A549 (cell line): ENCODE results near the gene ANAPC5. TPM values are rescaled to one million over a fixed set of nuclear protein-coding genes. Genes with fewer than 3 reads are reported as not detected.

Experiments
- ATAC-seq, 2 experiments: fragments of 200-7000 bp in 1 of 2; fragments of >200 bp in 1 of 2; cut with Nextera tagmentation in 1 of 2; cut with Tn5 transposase in 1 of 2; 3 replicates each; pipeline versions ENCODE4 v1.8.0 to v1.9.1; 2018 to 2020; ENCODE audit warnings: mild to moderate bottlenecking in 1 of 2, moderate library complexity in 1 of 2
- CTCF ChIA-PET: fragments of 300-600 bp; sonication (Branson Sonifier 250); formaldehyde crosslinking; extraction: SDS; loops from one replicate; lab custom pipeline; 2021; ENCODE audit warnings: antibody characterized with exemption, inconsistent platforms; lab: Yijun Ruan, JAX
- POLR2A ChIA-PET: fragments of 350-600 bp; formaldehyde crosslinking; extraction: SDS; loops from one replicate; lab custom pipeline; 2021; ENCODE audit warnings: antibody characterized with exemption, inconsistent platforms; lab: Yijun Ruan, JAX
- DNase-seq, 2 experiments: peaks; one replicate each; pipeline versions ENCODE4 v3.0.0 to v3.0.0-alpha.2; 2011 to 2016; ENCODE audit warnings: low read depth in 1 of 2, low spot score in 1 of 2
- FAIRE-seq: peaks from 2 replicates; lab custom pipeline; 2011; peaks lifted over from hg19 to GRCh38; lab: Jason Lieb, UNC
- H3K27ac ChIP-seq, 2 experiments: fragments of >200 bp; sonication (Bioruptor Twin); formaldehyde crosslinking; 3 replicates each; pipeline ENCODE4 v1.5.1; 2016 to 2017
- H3K4me1 ChIP-seq: fragments of >200 bp; sonication (Bioruptor Twin); formaldehyde crosslinking; 3 replicates; pipeline ENCODE4 v1.6.1; 2016
- H3K4me2 ChIP-seq: fragments of >200 bp; sonication (Bioruptor Twin); formaldehyde crosslinking; 3 replicates; pipeline ENCODE4 v1.6.1; 2016
- H3K4me3 ChIP-seq: fragments of >200 bp; sonication (Bioruptor Twin); formaldehyde crosslinking; 3 replicates; pipeline ENCODE4 v1.5.1; 2016
- H3K9me3 ChIP-seq: fragments of >200 bp; sonication (Bioruptor Twin); formaldehyde crosslinking; 3 replicates; pipeline ENCODE4 v1.6.1; 2016
- BHLHE40 ChIP-seq: IDR thresholded peaks from 2 replicates; pipeline ENCODE4 v1.6.1; 2012; ENCODE audit warnings: low read depth, low read length, inconsistent platforms
- CBX2 ChIP-seq: fragments of 200-600 bp; sonication (generic); IDR thresholded peaks from 2 replicates; pipeline ENCODE4 v1.6.1; 2016; ENCODE audit warnings: low read depth, mild to moderate bottlenecking, borderline replicate concordance
- FOSL2 ChIP-seq, 2 experiments: fragments of 450-650 bp in 1 of 2; fragments of >200 bp in 1 of 2; sonication (Bioruptor Twin) in 1 of 2; formaldehyde crosslinking; IDR thresholded peaks; 2 replicates each; pipeline versions ENCODE4 v1.5.0 to v1.6.1; 2016 to 2020; ENCODE audit warnings: mild to moderate bottlenecking in 1 of 2, moderate library complexity in 1 of 2
- HEYL ChIP-seq: fragments of 250-450 bp; sonication (Bioruptor Pico); IDR thresholded peaks from 2 replicates; pipeline ENCODE4 v1.8.0; 2021; ENCODE audit warnings: mild to moderate bottlenecking, moderate library complexity
- HOXA7 ChIP-seq: fragments of 250-450 bp; sonication (Bioruptor Pico); IDR thresholded peaks from 2 replicates; pipeline ENCODE4 v1.5.0; 2020; ENCODE audit warnings: mild to moderate bottlenecking, moderate library complexity
- HOXB13 ChIP-seq: fragments of 250-450 bp; sonication (Bioruptor Pico); IDR thresholded peaks from 2 replicates; pipeline ENCODE4 v1.5.0; 2020; ENCODE audit warnings: low read depth, mild to moderate bottlenecking, moderate library complexity
- HOXB5 ChIP-seq: fragments of 250-450 bp; sonication (Bioruptor Pico); IDR thresholded peaks from 2 replicates; pipeline ENCODE4 v1.5.0; 2020; ENCODE audit warnings: mild to moderate bottlenecking, moderate library complexity
- JUNB ChIP-seq: fragments of >200 bp; sonication (Bioruptor Twin); formaldehyde crosslinking; IDR thresholded peaks from 2 replicates; pipeline ENCODE4 v1.6.1; 2016
- KDM1A ChIP-seq: fragments of 200-600 bp; sonication (generic); IDR thresholded peaks from 2 replicates; pipeline ENCODE4 v1.6.1; 2016; ENCODE audit warnings: low read depth, mild to moderate bottlenecking
- MAFK ChIP-seq: fragments of 450-650 bp; IDR thresholded peaks from 2 replicates; pipeline ENCODE4 v1.6.1; 2014; ENCODE audit not compliant: partially characterized antibody
- MAZ ChIP-seq: fragments of 150-350 bp; IDR thresholded peaks from 2 replicates; pipeline ENCODE4 v1.6.1; 2014; ENCODE audit warnings: antibody characterized with exemption, low read depth, low read length, borderline replicate concordance
- MYC ChIP-seq: IDR thresholded peaks from 2 replicates; pipeline ENCODE4 v1.6.1; 2012; ENCODE audit warnings: mild to moderate bottlenecking, inconsistent platforms, low read length, improper control_type of control experiment, borderline replicate concordance
- POLR2A ChIP-seq: IDR thresholded peaks from 2 replicates; pipeline ENCODE4 v1.6.1; 2012; ENCODE audit warnings: mild to moderate bottlenecking, low read length
- POLR2AphosphoS2 ChIP-seq: conservative IDR thresholded peaks from 2 replicates; pipeline ENCODE4 v1.6.1; 2012; ENCODE audit warnings: low read length, improper control_type of control experiment, inconsistent platforms
- RAD21 ChIP-seq, 2 experiments: fragments of >200 bp in 1 of 2; sonication (Bioruptor Twin) in 1 of 2; formaldehyde crosslinking in 1 of 2; IDR thresholded peaks in 1 of 2; conservative IDR thresholded peaks in 1 of 2; 2 replicates in 1 of 2; 3 replicates in 1 of 2; pipeline ENCODE4 v1.6.1; 2012 to 2018; ENCODE audit warnings: inconsistent platforms in 1 of 2
- RARB ChIP-seq: fragments of 250-450 bp; sonication (Bioruptor Pico); IDR thresholded peaks from 2 replicates; pipeline ENCODE4 v1.8.0; 2021; ENCODE audit warnings: mild to moderate bottlenecking, moderate library complexity
- RFX5 ChIP-seq: fragments of 450-650 bp; IDR thresholded peaks from 2 replicates; pipeline ENCODE4 v1.7.1; 2014; ENCODE audit warnings: antibody characterized with exemption, mild to moderate bottlenecking, moderate library complexity
- ZC3H11A ChIP-seq: fragments of 450-650 bp; IDR thresholded peaks from 2 replicates; pipeline ENCODE4 v1.6.1; 2014; ENCODE audit warnings: antibody characterized with exemption, mild to moderate bottlenecking
- WGBS: methylation state at CpG from one replicate; pipeline ENCODE4 v1.1.6; 2017; ENCODE audit errors: missing lambda C conversion rate; 5-methylcytosine and 5-hydroxymethylcytosine counted together
- polyA plus RNA-seq, 4 experiments: library from polyadenylated mRNA; depleted of rRNA in 3 of 4; stranded (reverse); fragments of >200 nt; fragmentation: RNase III in 1 of 4; extraction: RNeasy Plus Mini Kit Qiagen cat#74134 plus additional on column Dnase treatment in 1 of 4; gene quantifications; 2 replicates in 3 of 4; 3 replicates in 1 of 4; pipeline ENCODE4 v1.2.3, GENCODE V29; 2011 to 2017
- TF ChIP-seq, protein P1 (sequence below): fragments of >200 bp; sonication (Bioruptor Twin); formaldehyde crosslinking; IDR thresholded peaks from 3 replicates; pipeline ENCODE4 v1.5.1; 2016
- TF ChIP-seq, protein P2 (sequence below): IDR thresholded peaks from 2 replicates; pipeline ENCODE4 v1.6.1; 2012; ENCODE audit warnings: low read depth, borderline replicate concordance
- TF ChIP-seq, protein P3 (sequence below): fragments of >200 bp; sonication (Bioruptor Twin); formaldehyde crosslinking; IDR thresholded peaks from 2 replicates; pipeline ENCODE4 v1.6.1; 2016
- TF ChIP-seq, protein P4 (sequence below): IDR thresholded peaks from 2 replicates; pipeline ENCODE4 v1.6.1; 2012

ANAPC5 gene
- polyA plus RNA-seq, 2 of the 4 experiments (the other 2 are of a cell fraction): 91.6 to 225 TPM

DNA sequence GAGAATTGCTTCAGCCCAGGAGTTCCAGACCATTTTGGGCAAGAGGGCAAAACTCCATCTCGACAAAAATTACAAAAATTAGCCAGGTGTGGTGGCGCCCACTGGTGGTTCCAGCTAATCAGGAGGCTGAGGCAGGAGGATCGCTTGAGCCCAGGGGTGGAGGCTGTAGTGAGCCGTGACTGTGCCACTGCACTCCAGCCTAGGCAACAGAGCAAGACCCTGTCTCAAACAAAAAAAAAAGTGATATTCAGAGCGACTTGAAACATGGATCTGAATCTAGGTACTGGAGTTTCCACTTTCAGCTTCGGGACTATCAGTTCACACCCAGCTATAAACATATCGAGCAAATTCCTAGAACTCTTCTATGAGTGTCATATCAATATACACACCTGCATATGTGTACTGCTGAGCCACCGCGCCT lies 31.4 kb upstream of the ANAPC5 start:
- Histone ChIP-seq H3K9me3 (no peaks in the 10 kb centered on the region), H3K27ac (no peak overlapping the region)
- ChIA-PET POLR2A (interaction anchor here (0.6 kb wide), 1 partner anchor 31 kb away, joined by 3 read pairs; the partner anchor contains the start of gene ANAPC5), CTCF (interaction anchor here (0.5 to 2.0 kb wide), 10 partner anchors 10 to 1192 kb away, joined by 3 to 6 read pairs (median 4); no protein-coding TSS in a partner anchor)
- TF ChIP-seq, protein P1, sequence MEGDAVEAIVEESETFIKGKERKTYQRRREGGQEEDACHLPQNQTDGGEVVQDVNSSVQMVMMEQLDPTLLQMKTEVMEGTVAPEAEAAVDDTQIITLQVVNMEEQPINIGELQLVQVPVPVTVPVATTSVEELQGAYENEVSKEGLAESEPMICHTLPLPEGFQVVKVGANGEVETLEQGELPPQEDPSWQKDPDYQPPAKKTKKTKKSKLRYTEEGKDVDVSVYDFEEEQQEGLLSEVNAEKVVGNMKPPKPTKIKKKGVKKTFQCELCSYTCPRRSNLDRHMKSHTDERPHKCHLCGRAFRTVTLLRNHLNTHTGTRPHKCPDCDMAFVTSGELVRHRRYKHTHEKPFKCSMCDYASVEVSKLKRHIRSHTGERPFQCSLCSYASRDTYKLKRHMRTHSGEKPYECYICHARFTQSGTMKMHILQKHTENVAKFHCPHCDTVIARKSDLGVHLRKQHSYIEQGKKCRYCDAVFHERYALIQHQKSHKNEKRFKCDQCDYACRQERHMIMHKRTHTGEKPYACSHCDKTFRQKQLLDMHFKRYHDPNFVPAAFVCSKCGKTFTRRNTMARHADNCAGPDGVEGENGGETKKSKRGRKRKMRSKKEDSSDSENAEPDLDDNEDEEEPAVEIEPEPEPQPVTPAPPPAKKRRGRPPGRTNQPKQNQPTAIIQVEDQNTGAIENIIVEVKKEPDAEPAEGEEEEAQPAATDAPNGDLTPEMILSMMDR: peak; percentile 26; the same call in 1 of the 3 replicates
- TF ChIP-seq CBX2: no peak
- TF ChIP-seq KDM1A: 0 out of 2 replicates have a peak, but pooled peaks have one; percentile 14
- peak in 1 of 2 experiments; percentile 29; a peak in 1 of 5 replicates for TF ChIP-seq RAD21 (conservative IDR thresholded peaks at IDR 0.05 in 1 of 2, IDR thresholded peaks at IDR 0.05 in 1 of 2)
- TF ChIP-seq, all 56 proteins: peak for 3
- H3K4me3 ChIP-seq: no peak overlapping the region
- H3K4me1 ChIP-seq: peaks cover 5% of the 10 kb centered on the region; the same call in 2 of the 3 replicates
- ATAC-seq (no peak), DNase-seq (no peak), FAIRE-seq (no peak)
- no peak overlapping the region for H3K4me2 ChIP-seq
- WGBS: 82% methylated on average over 9 of the region's 9 CpGs

DNA sequence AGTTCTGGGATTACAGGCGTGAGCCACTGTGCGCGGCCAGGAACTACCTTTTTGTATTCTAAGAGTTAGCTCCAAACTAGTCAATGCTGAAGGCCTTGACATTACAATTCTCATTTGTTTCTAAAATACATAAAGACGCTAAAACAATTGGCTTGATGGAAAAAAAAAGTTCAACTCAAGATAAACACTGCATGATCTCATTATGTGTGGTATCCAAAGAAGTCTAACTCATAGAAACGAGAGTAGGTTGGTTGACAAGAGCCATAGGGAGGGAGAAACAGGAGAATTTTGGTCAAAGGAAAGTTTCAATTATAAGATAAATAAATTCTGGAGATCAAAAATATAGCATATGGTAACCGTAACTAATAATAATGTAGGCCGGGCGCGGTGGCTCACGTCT lies 27.7 kb upstream of the ANAPC5 start:
- WGBS: 86% methylated on average over 10 of the region's 10 CpGs
- ATAC-seq: no peak
- Histone ChIP-seq H3K9me3 (no peaks in the 10 kb centered on the region), H3K27ac (no peak overlapping the region), H3K4me2 (no peak overlapping the region), H3K4me3 (no peak overlapping the region), H3K4me1 (peaks cover 11% of the 10 kb centered on the region)
- no peak for TF ChIP-seq RFX5
- TF ChIP-seq, protein P2, sequence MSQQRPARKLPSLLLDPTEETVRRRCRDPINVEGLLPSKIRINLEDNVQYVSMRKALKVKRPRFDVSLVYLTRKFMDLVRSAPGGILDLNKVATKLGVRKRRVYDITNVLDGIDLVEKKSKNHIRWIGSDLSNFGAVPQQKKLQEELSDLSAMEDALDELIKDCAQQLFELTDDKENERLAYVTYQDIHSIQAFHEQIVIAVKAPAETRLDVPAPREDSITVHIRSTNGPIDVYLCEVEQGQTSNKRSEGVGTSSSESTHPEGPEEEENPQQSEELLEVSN: no peak
- no peak for TF ChIP-seq HEYL (CRISPR knock-in tag)
- TF ChIP-seq POLR2AphosphoS2: no peak
- TF ChIP-seq ZC3H11A: no peak
- no peak for TF ChIP-seq RAD21 (conservative IDR thresholded peaks at IDR 0.05 in 1 of 2, IDR thresholded peaks at IDR 0.05 in 1 of 2)
- no peak for TF ChIP-seq MYC
- no peak for TF ChIP-seq FOSL2 (IDR thresholded peaks at IDR 0.05)
- TF ChIP-seq FOSL2 (CRISPR knock-in tag; IDR thresholded peaks at IDR 0.05): no peak
- no peak for TF ChIP-seq JUNB
- TF ChIP-seq POLR2A: no peak
- TF ChIP-seq HOXA7 (CRISPR knock-in tag): no peak
- no peak for TF ChIP-seq HOXB13
- TF ChIP-seq HOXB5 (CRISPR knock-in tag): no peak
- TF ChIP-seq MAZ: no peak
- no peak for TF ChIP-seq BHLHE40
- TF ChIP-seq MAFK: no peak
- TF ChIP-seq, protein P3, sequence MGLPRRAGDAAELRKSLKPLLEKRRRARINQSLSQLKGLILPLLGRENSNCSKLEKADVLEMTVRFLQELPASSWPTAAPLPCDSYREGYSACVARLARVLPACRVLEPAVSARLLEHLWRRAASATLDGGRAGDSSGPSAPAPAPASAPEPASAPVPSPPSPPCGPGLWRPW: no peak
- TF ChIP-seq, protein P4, sequence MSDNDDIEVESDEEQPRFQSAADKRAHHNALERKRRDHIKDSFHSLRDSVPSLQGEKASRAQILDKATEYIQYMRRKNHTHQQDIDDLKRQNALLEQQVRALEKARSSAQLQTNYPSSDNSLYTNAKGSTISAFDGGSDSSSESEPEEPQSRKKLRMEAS: no peak
- POLR2A ChIA-PET: no interaction called here
- FAIRE-seq: no peak
- no peak for DNase-seq
- CTCF ChIA-PET: no interaction called here

DNA sequence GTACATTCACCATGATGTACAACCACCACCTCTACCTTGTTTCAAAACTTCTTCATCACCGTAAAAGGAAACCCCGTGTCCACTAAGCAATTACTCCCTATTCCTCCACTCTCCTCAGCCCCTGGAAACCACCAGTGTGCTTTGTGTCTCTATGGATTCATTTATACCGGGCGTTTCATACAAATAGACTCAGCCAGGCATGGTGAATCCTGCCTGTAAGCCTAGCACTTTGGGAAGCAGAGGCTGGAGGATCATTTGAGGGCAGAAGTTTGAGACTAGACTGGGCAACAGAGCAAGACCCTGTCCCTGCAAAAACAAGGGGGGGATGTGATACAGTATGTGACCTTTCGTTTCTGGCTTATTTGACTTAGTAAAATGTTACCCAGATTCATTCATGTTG lies 26.5 kb upstream of the ANAPC5 start:
- WGBS: 49% methylated on average over 5 of the region's 5 CpGs
- ChIA-PET POLR2A (no interaction called here), CTCF (no interaction called here)
- Histone ChIP-seq H3K4me2 (no peak overlapping the region), H3K9me3 (no peaks in the 10 kb centered on the region), H3K4me3 (no peak overlapping the region), H3K4me1 (peaks cover 11% of the 10 kb centered on the region), H3K27ac (no peak overlapping the region)
- DNase-seq (no peak), ATAC-seq (no peak; a peak in 1 of 6 replicates), FAIRE-seq (no peak)
- no peak for TF ChIP-seq RARB (CRISPR knock-in tag)
